ENCODE measurements around the gene GRHL1.
A peak's percentile ranks its signal among the peaks of the same experiment; 100 is the strongest.

Gene GRHL1

GRCh38 chr2:9975805-9976447 is 24.4 kb downstream of the GRHL1 start (continued):
- peak; percentile 69; the same call in 1 of the 2 replicates for TF ChIP-seq ZFP69B (tag by site-specific recombination; IDR thresholded peaks at IDR 0.05)
- TF ChIP-seq, protein P1, sequence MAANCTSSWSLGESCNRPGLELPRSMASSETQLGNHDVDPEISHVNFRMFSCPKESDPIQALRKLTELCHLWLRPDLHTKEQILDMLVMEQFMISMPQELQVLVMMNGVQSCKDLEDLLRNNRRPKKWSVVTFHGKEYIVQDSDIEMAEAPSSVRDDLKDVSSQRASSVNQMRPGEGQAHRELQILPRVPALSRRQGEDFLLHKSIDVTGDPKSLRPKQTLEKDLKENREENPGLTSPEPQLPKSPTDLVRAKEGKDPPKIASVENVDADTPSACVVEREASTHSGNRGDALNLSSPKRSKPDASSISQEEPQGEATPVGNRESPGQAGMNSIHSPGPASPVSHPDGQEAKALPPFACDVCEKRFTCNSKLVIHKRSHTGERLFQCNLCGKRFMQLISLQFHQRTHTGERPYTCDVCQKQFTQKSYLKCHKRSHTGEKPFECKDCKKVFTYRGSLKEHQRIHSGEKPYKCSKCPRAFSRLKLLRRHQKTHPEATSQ (tag by site-specific recombination; IDR thresholded peaks at IDR 0.05) = no peak
- peak; percentile 65; the same call in 1 of the 2 replicates for TF ChIP-seq ZXDB (tag by site-specific recombination; IDR thresholded peaks at IDR 0.05)
- no peak for TF ChIP-seq REPIN1 (tag by site-specific recombination; IDR thresholded peaks at IDR 0.05; ENCODE audit: low read depth)
- peak; percentile 73 for TF ChIP-seq BCL6B (tag by site-specific recombination; IDR thresholded peaks at IDR 0.05)
- 0 out of 2 replicates have a peak, but pooled peaks have one; percentile 36 for TF ChIP-seq ATF2 (tag by site-specific recombination; IDR thresholded peaks at IDR 0.05; ENCODE audit: low read depth)
- no peak for TF ChIP-seq ZNF777 (tag by site-specific recombination; IDR thresholded peaks at IDR 0.05; ENCODE audit: borderline replicate concordance)
- TF ChIP-seq, protein P2, sequence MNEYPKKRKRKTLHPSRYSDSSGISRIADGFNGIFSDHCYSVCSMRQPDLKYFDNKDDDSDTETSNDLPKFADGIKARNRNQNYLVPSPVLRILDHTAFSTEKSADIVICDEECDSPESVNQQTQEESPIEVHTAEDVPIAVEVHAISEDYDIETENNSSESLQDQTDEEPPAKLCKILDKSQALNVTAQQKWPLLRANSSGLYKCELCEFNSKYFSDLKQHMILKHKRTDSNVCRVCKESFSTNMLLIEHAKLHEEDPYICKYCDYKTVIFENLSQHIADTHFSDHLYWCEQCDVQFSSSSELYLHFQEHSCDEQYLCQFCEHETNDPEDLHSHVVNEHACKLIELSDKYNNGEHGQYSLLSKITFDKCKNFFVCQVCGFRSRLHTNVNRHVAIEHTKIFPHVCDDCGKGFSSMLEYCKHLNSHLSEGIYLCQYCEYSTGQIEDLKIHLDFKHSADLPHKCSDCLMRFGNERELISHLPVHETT (tag by site-specific recombination; IDR thresholded peaks at IDR 0.05) = peak; percentile 57
- peak; percentile 80 for TF ChIP-seq ZFHX2 (tag by site-specific recombination; conservative IDR thresholded peaks at IDR 0.05)
- 0 out of 2 replicates have a peak, but pooled peaks have one; percentile 25 for TF ChIP-seq IKZF3 (tag by site-specific recombination; IDR thresholded peaks at IDR 0.05)
- TF ChIP-seq, protein P3, sequence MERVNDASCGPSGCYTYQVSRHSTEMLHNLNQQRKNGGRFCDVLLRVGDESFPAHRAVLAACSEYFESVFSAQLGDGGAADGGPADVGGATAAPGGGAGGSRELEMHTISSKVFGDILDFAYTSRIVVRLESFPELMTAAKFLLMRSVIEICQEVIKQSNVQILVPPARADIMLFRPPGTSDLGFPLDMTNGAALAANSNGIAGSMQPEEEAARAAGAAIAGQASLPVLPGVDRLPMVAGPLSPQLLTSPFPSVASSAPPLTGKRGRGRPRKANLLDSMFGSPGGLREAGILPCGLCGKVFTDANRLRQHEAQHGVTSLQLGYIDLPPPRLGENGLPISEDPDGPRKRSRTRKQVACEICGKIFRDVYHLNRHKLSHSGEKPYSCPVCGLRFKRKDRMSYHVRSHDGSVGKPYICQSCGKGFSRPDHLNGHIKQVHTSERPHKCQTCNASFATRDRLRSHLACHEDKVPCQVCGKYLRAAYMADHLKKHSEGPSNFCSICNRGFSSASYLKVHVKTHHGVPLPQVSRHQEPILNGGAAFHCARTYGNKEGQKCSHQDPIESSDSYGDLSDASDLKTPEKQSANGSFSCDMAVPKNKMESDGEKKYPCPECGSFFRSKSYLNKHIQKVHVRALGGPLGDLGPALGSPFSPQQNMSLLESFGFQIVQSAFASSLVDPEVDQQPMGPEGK (tag by site-specific recombination; IDR thresholded peaks at IDR 0.05) = no peak; the same call in 1 of the 2 replicates
- no peak for TF ChIP-seq ZNF114 (tag by site-specific recombination; IDR thresholded peaks at IDR 0.05)
- TF ChIP-seq ZBTB17 (tag by site-specific recombination; IDR thresholded peaks at IDR 0.05) = peak; percentile 75
- TF ChIP-seq SP3 (tag by site-specific recombination; IDR thresholded peaks at IDR 0.05) = 0 out of 2 replicates have a peak, but pooled peaks have one; percentile 15
- no peak for TF ChIP-seq BCL11B (tag by site-specific recombination; IDR thresholded peaks at IDR 0.05; ENCODE audit: low read depth)
- TF ChIP-seq ZNF132 (tag by site-specific recombination; IDR thresholded peaks at IDR 0.05; ENCODE audit: borderline replicate concordance) = no peak
- no peak for TF ChIP-seq ZFP41 (tag by site-specific recombination; IDR thresholded peaks at IDR 0.05; ENCODE audit: borderline replicate concordance)
- TF ChIP-seq PRDM6 (tag by site-specific recombination; IDR thresholded peaks at IDR 0.05) = peak; percentile 89
- peak; percentile 38; the same call in 1 of the 2 replicates for TF ChIP-seq ZNF394 (tag by site-specific recombination; IDR thresholded peaks at IDR 0.05; ENCODE audit: borderline replicate concordance)
- TF ChIP-seq, protein P4, sequence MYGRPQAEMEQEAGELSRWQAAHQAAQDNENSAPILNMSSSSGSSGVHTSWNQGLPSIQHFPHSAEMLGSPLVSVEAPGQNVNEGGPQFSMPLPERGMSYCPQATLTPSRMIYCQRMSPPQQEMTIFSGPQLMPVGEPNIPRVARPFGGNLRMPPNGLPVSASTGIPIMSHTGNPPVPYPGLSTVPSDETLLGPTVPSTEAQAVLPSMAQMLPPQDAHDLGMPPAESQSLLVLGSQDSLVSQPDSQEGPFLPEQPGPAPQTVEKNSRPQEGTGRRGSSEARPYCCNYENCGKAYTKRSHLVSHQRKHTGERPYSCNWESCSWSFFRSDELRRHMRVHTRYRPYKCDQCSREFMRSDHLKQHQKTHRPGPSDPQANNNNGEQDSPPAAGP (tag by site-specific recombination; IDR thresholded peaks at IDR 0.05) = no peak
- TF ChIP-seq ZNF184 (tag by site-specific recombination; IDR thresholded peaks at IDR 0.05) = peak; percentile 85
- TF ChIP-seq ZNF10 (tag by site-specific recombination; IDR thresholded peaks at IDR 0.05) = peak; percentile 60; the same call in 1 of the 2 replicates
- TF ChIP-seq ZNF660 (tag by site-specific recombination; IDR thresholded peaks at IDR 0.05) = 0 out of 2 replicates have a peak, but pooled peaks have one; percentile 68
- peak; percentile 68; the same call in 1 of the 2 replicates for TF ChIP-seq INSM2 (tag by site-specific recombination; IDR thresholded peaks at IDR 0.05)
- no peak for TF ChIP-seq ZNF23 (tag by site-specific recombination; IDR thresholded peaks at IDR 0.05; ENCODE audit: borderline replicate concordance)
